ENCODE data around the gene GPRC5D.

GRCh38 chr12:12924169-12924568 is 27.8 kb downstream of the GPRC5D start:
- TF ChIP-seq CTCF (IDR thresholded peaks at IDR 0.05) (no peak), POLR2A (IDR thresholded peaks at IDR 0.05) (no peak)
